Dermis microvascular lymphatic vessel endothelial cell (primary cell): ENCODE data around the gene ZNF784. TPM values are rescaled to one million over a fixed set of nuclear protein-coding genes. Genes with fewer than 3 reads are reported as not detected.
A peak's percentile ranks its signal among the peaks of the same experiment; 100 is the strongest.
"Not testable (repeated sequence)": the region's sequence is repeated elsewhere in the genome, so short reads cannot be mapped to it uniquely, and the experiment has no call there.

Experiments
- DNase-seq, 2 donors: peaks; one replicate each; pipeline versions ENCODE4 v3.0.0 to v3.0.0-alpha.2; 2010; ENCODE audit warnings: low read depth in 2 of 2
- total RNA-seq: library from RNA; depleted of rRNA; stranded (reverse); fragments of >200 nt; gene quantifications from 2 replicates; pipeline ENCODE4 v1.2.1, GENCODE V29; 2014

The ZNF784 gene
- total RNA-seq, 1 donor from 2014 or later, result 3.3 TPM

DNA sequence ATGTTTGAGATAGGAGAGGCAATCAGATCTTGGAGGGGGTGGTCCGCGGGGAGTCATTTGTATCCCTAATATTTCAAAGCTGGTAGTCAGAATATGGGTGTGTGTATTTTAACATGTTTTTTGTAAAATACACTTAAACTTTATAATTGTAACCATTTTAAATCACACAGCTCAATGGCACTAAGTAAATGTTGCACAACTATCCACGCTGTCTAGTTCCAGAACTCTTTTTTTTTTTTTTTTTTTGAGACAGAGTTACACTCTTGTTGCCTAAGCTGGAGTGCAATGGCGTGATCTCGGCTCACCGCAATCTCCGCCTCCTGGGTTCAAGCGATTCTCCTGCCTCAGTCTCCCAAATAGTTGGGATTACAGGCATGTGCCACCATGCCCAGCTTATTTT lies 40.5 kb downstream of the ZNF784 start:
- DNase-seq, result not testable (repeated sequence)

DNA sequence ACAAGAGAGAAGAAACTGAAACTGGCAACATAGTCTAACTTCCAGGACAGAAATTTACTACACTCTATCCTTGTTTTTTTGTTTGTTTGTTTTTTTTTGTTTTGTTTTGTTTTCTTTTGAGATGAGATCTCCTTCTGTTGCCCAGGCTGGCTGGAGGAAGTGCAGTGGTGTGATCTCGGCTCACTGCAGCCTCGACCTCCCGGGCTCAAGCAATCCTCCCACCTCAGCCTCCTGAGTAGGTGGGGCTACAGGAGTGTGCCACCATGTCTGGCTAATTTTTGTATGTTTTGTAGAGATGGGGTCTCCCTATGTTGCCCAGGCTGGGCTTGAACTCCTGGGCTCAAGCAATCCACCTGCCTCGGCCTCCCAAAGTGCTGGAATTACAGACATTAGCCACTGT lies 42.1 kb downstream of the ZNF784 start:
- not testable (repeated sequence) for DNase-seq

DNA sequence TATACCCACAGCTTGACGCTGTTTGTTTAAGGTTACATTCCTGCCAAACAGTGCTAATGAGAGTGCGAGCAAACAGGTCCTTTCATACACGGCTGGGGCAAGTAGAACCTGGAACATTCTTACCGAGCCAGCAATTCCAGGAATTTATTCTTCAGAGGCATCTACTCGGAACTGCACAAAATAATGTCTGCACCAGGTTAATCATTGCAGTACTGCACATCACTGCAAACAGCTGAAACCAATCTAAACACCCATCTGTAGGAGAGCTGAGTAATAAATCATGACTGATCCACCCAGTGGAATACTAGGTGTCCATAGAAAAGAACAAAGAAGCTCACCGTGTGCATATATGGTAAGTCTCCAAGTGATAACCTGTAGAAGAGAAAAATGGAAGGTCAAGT lies 42.5 kb downstream of the ZNF784 start:
- DNase-seq, result no peak

DNA sequence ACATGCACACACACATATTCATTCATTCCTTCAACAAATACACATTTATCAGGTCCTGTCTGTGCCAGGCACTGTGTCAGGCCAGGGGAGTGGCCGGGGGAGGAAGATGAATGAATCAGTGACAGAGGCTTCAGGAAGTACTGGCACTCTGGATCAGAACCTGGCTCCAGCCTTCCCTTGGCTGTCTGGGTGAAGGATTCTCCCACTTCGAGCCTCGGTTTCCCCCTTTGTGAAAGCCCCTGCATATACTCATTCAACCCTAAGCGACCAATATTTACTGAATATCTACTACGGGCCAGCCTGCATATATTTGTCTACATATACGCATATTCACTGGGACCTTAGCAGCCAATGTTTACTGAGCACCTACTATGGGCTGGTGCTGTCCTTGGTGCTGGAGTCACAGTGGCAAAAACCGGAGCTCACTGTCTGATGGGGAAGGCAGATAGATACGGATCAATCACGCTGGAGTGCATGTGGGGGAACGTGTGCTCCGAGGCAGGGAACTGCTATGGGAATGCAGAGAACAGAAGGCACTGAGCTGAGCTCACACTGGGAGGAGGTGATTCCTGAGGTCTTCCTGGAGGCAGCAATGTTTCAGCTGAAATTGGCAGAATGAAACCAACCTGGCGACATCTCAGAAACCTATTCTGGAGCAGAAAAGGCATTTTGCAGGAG lies 43.1 kb downstream of the ZNF784 start:
- DNase-seq, result peak in 1 of 2 donors; percentile 14

DNA sequence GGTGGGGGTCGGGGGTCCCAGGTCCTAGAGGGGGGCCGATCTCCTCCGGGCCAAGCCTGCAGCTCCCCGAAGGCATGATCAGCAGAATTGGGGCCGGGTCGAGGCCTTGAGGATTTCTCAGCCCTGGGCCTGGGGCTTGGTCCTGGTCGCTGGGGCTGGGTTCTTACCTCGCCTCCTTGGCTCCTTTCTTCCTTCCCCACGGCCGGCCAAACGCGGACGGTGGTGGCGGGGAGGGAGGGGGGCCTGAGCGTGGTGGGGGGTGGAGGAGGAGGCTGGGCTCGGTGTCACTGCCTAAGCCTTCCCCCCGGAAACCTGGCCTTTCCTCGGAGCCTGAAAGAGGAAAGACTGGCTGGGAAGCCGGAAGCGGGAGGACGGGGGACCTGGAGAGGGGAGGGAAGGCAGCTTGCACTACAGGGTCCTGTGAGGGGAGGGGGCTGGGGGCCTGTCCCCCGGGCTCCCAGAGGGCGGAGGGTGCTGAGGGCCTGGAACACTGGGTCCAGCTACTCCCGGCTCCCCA lies 43.7 kb downstream of the ZNF784 start, which contains the start of gene ZNF579:
Gene ZNF579 (minus strand): TSS at position 221 of the 517 bp plus-strand sequence. CDS start 1,209 bp downstream, outside the sequence.
- peak; percentile 78 to 87 for DNase-seq

DNA sequence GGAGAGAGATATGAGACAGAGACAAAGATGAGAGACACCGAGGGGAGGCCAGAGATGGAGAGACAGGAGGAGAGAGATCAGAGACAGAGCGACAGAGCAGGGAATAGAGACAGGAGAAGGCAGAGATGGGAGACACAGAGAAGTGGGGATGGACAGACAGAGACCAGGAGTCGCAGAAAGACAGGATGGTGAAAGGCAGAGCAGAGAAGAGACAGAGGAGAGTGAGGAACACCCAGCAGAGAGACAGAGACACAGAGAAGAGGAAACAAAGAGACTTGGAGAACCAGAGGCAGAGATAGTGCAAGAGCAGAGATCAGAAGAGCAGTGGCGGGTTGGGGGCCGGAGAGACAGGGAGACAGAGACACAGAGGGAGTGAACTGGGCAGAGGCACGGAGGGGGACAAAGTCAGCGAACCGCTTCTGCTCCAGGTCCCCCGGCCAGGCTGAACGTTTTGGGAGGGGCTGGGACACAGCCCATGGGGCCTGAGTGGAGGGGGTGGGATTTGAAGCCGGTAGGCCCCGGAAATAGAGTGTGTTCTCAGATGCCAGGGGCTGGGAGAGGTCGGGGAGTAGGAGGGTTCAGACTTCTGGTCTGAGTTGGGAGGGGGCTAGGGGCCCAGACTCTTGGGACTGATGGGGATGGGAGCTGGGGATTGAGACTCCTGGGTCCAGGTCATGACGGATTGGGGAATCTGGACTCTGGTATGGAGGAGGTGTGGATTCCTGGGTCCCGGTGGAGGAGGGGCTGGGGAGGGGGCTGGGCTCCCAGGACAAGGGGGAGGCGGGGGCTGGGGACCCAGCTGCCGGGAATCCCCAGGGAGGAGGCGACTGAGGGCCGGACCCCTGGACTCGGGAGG lies 44.4 kb downstream of the ZNF784 start:
- peak in 1 of 2 donors; percentile 9 for DNase-seq

DNA sequence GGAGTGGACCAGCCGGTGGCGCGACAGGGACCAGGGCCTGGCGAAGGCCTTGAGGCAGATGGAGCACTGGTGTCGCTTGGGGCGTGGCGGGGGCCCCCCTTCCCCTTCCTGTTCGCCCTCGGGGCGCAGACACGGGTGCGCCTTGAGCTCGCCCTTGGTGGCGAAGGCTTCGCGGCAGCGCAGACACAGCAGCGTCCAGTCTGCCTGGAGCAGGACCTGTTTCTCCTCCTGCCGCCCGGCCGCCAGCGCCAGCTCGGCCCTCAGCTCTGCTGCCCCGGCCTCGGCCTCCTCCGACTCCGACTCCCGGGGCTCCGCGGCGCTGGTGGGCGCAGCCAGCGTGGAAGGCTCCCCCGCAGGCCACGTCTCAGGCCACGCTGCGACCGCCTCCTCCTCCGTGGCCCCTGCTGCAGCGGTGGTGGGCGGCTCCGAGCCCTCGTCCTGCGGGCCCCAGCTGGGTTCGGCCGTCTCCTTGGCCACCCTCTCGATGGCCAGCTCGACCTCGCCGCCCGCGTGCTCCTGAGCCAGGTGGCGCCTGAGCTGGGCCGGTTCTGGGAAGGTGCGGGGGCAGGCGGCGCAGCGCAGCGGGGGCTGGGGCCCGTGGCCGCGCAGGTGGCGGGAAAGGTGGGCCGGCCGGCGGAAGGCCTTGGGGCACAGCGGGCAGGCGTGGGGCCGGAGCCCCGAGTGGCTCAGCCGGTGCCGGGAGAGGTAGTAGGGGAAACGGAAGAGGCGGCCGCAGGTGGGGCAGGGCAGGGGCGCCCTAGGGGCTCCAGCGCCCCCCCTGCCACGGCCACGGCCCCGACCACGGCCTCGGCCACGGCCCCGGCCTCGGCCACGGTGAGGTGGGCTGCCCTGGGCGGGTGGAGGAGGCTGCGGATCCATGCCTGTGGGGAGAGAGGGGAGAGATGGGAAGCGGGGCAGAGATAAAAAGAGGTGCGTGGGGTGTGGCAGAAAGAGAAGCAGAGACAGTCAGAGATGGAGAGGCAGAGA lies 45.3 kb downstream of the ZNF784 start:
- DNase-seq, result no peak

DNA sequence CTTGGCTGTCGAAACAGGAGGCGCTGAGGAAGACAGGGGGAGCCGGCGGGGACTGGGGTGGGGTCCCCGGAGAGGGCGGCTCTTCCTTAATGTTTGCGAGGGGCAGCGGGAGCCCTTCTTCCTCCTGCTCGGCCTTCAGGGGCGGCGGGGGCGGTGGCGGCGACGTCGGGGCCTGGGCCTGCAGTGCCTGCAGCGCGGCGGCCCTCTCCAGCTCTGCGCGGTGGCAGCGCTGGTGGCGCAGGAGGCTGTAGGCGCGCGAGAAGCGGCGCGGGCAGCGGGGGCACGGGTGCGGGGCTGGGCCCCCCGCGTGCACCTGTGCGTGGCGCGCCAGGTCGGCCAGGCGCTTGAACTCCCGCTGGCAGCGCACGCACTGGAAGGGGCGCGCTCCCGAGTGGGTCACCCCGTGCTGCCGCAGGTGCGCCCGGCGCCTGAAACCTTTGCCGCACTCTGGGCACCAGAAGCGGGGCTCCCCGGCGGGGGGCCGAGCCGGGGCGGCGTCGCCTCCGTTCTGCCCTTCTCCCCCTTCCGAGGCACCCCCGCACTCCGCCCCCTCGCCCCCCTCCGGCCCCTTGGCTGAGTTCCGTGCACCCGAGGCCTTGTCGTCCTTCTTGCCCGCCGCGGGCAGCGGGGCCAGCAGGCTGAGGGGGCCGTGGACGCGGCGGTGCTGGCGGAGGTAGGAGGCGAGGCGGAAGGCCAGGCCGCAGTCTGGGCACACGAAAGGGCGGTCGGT lies 46.2 kb downstream of the ZNF784 start:
- DNase-seq, result no peak

DNA sequence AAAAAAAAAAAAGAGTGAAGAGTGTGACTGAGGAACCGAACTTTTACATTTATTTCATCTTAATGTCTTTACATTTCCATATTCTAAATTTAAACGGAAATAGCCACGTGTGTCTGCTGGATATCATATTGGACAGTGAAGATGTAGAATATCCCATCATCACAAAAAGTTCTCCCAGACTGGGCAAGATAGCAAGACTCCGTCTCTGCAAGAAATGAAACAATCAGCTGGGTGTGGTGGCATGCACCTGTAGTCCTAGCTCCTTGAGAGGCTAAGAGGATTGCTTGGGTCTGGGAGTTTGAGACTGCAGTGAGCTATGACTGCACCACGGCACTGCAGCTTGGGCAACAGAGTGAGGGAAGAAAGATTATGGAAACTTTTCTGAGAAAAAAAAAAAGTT lies 47.6 kb downstream of the ZNF784 start:
- DNase-seq, result no peak

DNA sequence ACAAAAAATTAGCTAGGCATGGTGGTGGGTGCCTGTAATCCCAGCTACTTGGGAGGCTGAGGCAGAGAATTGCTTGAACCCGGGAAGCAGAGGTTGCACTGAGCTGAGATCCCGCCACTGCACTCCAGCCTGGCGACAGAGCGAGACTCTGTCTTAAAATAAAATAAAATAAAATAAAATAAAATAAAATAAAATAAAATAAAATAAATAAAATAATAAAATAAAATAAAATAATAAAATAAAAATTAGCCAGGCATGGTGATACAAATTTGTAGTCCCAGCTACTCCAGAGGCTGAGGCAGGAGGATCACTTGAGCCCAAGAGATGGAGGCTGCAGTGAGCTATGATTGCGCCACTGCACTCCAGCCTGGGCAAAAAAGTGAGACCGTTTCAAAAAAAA lies 50.4 kb downstream of the ZNF784 start:
- not testable (repeated sequence) for DNase-seq

Other genes with a start within 250 kb of the ZNF784 start
- not detected in 2 replicates for gene TMEM190, start 247.7 kb downstream of the ZNF784 start, total RNA-seq
- gene TMEM238, start 240.3 kb downstream of the ZNF784 start, total RNA-seq, result 0.26 and 0.63 TPM in 2 replicates
- 126 and 262 TPM in 2 replicates for gene RPL28, start 238.6 kb downstream of the ZNF784 start, total RNA-seq
- gene UBE2S, start 216.8 kb downstream of the ZNF784 start, total RNA-seq, result 40.6 and 54.6 TPM in 2 replicates
- not detected in 2 replicates for gene SHISA7, start 181.3 kb downstream of the ZNF784 start, total RNA-seq
- gene ISOC2, start 162.9 kb downstream of the ZNF784 start, total RNA-seq, result 61.0 and 75.9 TPM in 2 replicates
- not detected in 2 replicates for gene C19orf85, start 159.8 kb downstream of the ZNF784 start, total RNA-seq
- gene ZNF628, start 147.9 kb downstream of the ZNF784 start, total RNA-seq, result 0.77 and 2.1 TPM in 2 replicates
- 8.9 and 9.1 TPM in 2 replicates for gene NAT14, start 139.4 kb downstream of the ZNF784 start, total RNA-seq
- under 0.01 and 0.13 TPM in 2 replicates for gene SSC5D, start 136.1 kb downstream of the ZNF784 start, total RNA-seq
- gene SBK2, start 87.4 kb downstream of the ZNF784 start, total RNA-seq, result not detected in 2 replicates
- 0.13 and 0.26 TPM in 2 replicates for gene SBK3, start 79.0 kb downstream of the ZNF784 start, total RNA-seq
- 1.9 and 3.5 TPM in 2 replicates for gene ZNF579, start 43.7 kb downstream of the ZNF784 start, total RNA-seq
- 2.6 and 3.3 TPM in 2 replicates for gene FIZ1, start 25.0 kb downstream of the ZNF784 start, total RNA-seq
- 6.9 and 11.9 TPM in 2 replicates for gene ZNF524, start 24.3 kb downstream of the ZNF784 start, total RNA-seq
- gene ZNF865, start 18.9 kb downstream of the ZNF784 start, total RNA-seq, result 0.39 and 1.5 TPM in 2 replicates
- gene ZNF580, start 16.4 kb upstream of the ZNF784 start, total RNA-seq, result 1.0 and 3.0 TPM in 2 replicates
- 20.0 and 25.8 TPM in 2 replicates for gene ZNF581, start 19.1 kb upstream of the ZNF784 start, total RNA-seq
- gene CCDC106, start 23.6 kb upstream of the ZNF784 start, total RNA-seq, result 4.6 and 9.5 TPM in 2 replicates
- 84.0 and 95.8 TPM in 2 replicates for gene U2AF2, start 30.5 kb upstream of the ZNF784 start, total RNA-seq
- 25.0 and 59.2 TPM in 2 replicates for gene EPN1, start 50.7 kb upstream of the ZNF784 start, total RNA-seq
- not detected in 2 replicates for gene NLRP9, start 113.8 kb upstream of the ZNF784 start, total RNA-seq
- gene RFPL4A, start 134.5 kb upstream of the ZNF784 start, total RNA-seq, result 1.3 and 3.4 TPM in 2 replicates
- gene RFPL4AL1, start 144.6 kb upstream of the ZNF784 start, total RNA-seq, result 0.51 TPM in 1 of 2 replicates, not detected in the other
- under 0.01 TPM in 2 replicates for gene NLRP11, start 207.4 kb upstream of the ZNF784 start, total RNA-seq
- gene NLRP4, start 212.0 kb upstream of the ZNF784 start, total RNA-seq, result not detected in 2 replicates